ENCODE measurements around the gene XXYLT1. TPM values are rescaled to one million over a fixed set of nuclear protein-coding genes. Genes with fewer than 3 reads are reported as not detected.

The XXYLT1 gene
- polyA plus RNA-seq, 4 donors: 0.81 to 11.7 (median 4.6) TPM

- no peaks in the 10 kb centered on the region for H3K9me3 ChIP-seq (ENCODE audit: control insufficient read depth in 2 of 2, insufficient read depth in 1 of 2, low read depth in 1 of 2, low read length in 1 of 2)
- H3K27ac ChIP-seq (ENCODE audit: low read depth in 1 of 3, low read length in 2 of 3): no peak overlapping the region
- 82 to 85% (median 83%) methylated on average over 7 of the region's 7 CpGs for WGBS, 3 donors
- H3K36me3 ChIP-seq (ENCODE audit: control insufficient read depth in 3 of 3, insufficient read depth in 2 of 3, low read depth in 1 of 3, low read length in 3 of 3): no peaks in the 10 kb centered on the region
- DNase-seq (no peak), FAIRE-seq (no peak)
- H3K4me3 ChIP-seq (ENCODE audit: low read depth in 1 of 3, low read length in 3 of 3): no peak overlapping the region
- no peaks in the 10 kb centered on the region for H3K4me1 ChIP-seq (ENCODE audit: control insufficient read depth in 3 of 3, insufficient read depth in 2 of 3, low read depth in 1 of 3, low read length in 2 of 3)
- H3K27me3 ChIP-seq (ENCODE audit: control insufficient read depth in 3 of 3, insufficient read depth in 3 of 3, low read length in 3 of 3): no peaks in the 10 kb centered on the region
Observed at GRCh38 chr3:195128255-195129071, 142.5 kb downstream of the XXYLT1 start.

GRCh38 chr3:195126056-195126605 lies 144.8 kb downstream of the XXYLT1 start:
- DNase-seq: no peak
- Histone ChIP-seq H3K4me1 (ENCODE audit: control insufficient read depth in 3 of 3, insufficient read depth in 2 of 3, low read depth in 1 of 3, low read length in 2 of 3) (no peaks in the 10 kb centered on the region), H3K27me3 (ENCODE audit: control insufficient read depth in 3 of 3, insufficient read depth in 3 of 3, low read length in 3 of 3) (no peaks in the 10 kb centered on the region), H3K36me3 (ENCODE audit: control insufficient read depth in 3 of 3, insufficient read depth in 2 of 3, low read depth in 1 of 3, low read length in 3 of 3) (no peaks in the 10 kb centered on the region), H3K27ac (ENCODE audit: low read depth in 1 of 3, low read length in 2 of 3) (no peak overlapping the region), H3K4me3 (ENCODE audit: low read depth in 1 of 3, low read length in 3 of 3) (no peak overlapping the region), H3K9me3 (ENCODE audit: control insufficient read depth in 2 of 2, insufficient read depth in 1 of 2, low read depth in 1 of 2, low read length in 1 of 2) (no peaks in the 10 kb centered on the region)
- 83 to 92% (median 87%) methylated on average over 14 of the region's 14 CpGs for WGBS, 3 donors
- no peak for FAIRE-seq

GRCh38 chr3:195125646-195126045 lies 145.3 kb downstream of the XXYLT1 start:
- no peak overlapping the region for H3K27ac ChIP-seq (ENCODE audit: low read depth in 1 of 3, low read length in 2 of 3)
- no peak for FAIRE-seq
- 90 to 92% (median 92%) methylated on average over 11 of the region's 11 CpGs for WGBS, 3 donors
- DNase-seq: no peak
- H3K9me3 ChIP-seq (ENCODE audit: control insufficient read depth in 2 of 2, insufficient read depth in 1 of 2, low read depth in 1 of 2, low read length in 1 of 2): no peaks in the 10 kb centered on the region
- no peaks in the 10 kb centered on the region for H3K4me1 ChIP-seq (ENCODE audit: control insufficient read depth in 3 of 3, insufficient read depth in 2 of 3, low read depth in 1 of 3, low read length in 2 of 3)
- H3K36me3 ChIP-seq (ENCODE audit: control insufficient read depth in 3 of 3, insufficient read depth in 2 of 3, low read depth in 1 of 3, low read length in 3 of 3): no peaks in the 10 kb centered on the region
- H3K27me3 ChIP-seq (ENCODE audit: control insufficient read depth in 3 of 3, insufficient read depth in 3 of 3, low read length in 3 of 3): no peaks in the 10 kb centered on the region
- no peak overlapping the region for H3K4me3 ChIP-seq (ENCODE audit: low read depth in 1 of 3, low read length in 3 of 3)

- Histone ChIP-seq H3K27me3 (ENCODE audit: control insufficient read depth in 3 of 3, insufficient read depth in 3 of 3, low read length in 3 of 3) (no peaks in the 10 kb centered on the region), H3K4me1 (ENCODE audit: control insufficient read depth in 3 of 3, insufficient read depth in 2 of 3, low read depth in 1 of 3, low read length in 2 of 3) (peaks cover 0 to 4% (median 0%) of the 10 kb centered on the region in 3 donors), H3K36me3 (ENCODE audit: control insufficient read depth in 3 of 3, insufficient read depth in 2 of 3, low read depth in 1 of 3, low read length in 3 of 3) (no peaks in the 10 kb centered on the region), H3K9me3 (ENCODE audit: control insufficient read depth in 2 of 2, insufficient read depth in 1 of 2, low read depth in 1 of 2, low read length in 1 of 2) (no peaks in the 10 kb centered on the region), H3K27ac (ENCODE audit: low read depth in 1 of 3, low read length in 2 of 3) (no peak overlapping the region), H3K4me3 (ENCODE audit: low read depth in 1 of 3, low read length in 3 of 3) (no peak overlapping the region)
- DNase-seq: no peak
- 82 to 88% (median 83%) methylated on average over 18 of the region's 18 CpGs for WGBS, 3 donors
- FAIRE-seq: no peak
Observed at GRCh38 chr3:195124378-195124992, 146.5 kb downstream of the XXYLT1 start.

- H3K27me3 ChIP-seq (ENCODE audit: control insufficient read depth in 3 of 3, insufficient read depth in 3 of 3, low read length in 3 of 3): no peaks in the 10 kb centered on the region
- H3K27ac ChIP-seq (ENCODE audit: low read depth in 1 of 3, low read length in 2 of 3): no peak overlapping the region
- no peak for FAIRE-seq
- no peaks in the 10 kb centered on the region for H3K9me3 ChIP-seq (ENCODE audit: control insufficient read depth in 2 of 2, insufficient read depth in 1 of 2, low read depth in 1 of 2, low read length in 1 of 2)
- 86 to 94% (median 93%) methylated on average over 13 of the region's 13 CpGs for WGBS, 3 donors
- H3K4me1 ChIP-seq (ENCODE audit: control insufficient read depth in 3 of 3, insufficient read depth in 2 of 3, low read depth in 1 of 3, low read length in 2 of 3): peaks cover 0 to 14% (median 6%) of the 10 kb centered on the region in 3 donors
- no peak for DNase-seq
- H3K4me3 ChIP-seq (ENCODE audit: low read depth in 1 of 3, low read length in 3 of 3): no peak overlapping the region
- H3K36me3 ChIP-seq (ENCODE audit: control insufficient read depth in 3 of 3, insufficient read depth in 2 of 3, low read depth in 1 of 3, low read length in 3 of 3): no peaks in the 10 kb centered on the region
Observed at GRCh38 chr3:195123281-195123691, 147.7 kb downstream of the XXYLT1 start.

GRCh38 chr3:195122261-195122660 lies 148.7 kb downstream of the XXYLT1 start:
- WGBS, 3 donors: 93 to 96% (median 94%) methylated on average over 4 of the region's 4 CpGs
- Histone ChIP-seq H3K4me3 (ENCODE audit: low read depth in 1 of 3, low read length in 3 of 3) (no peak overlapping the region), H3K9me3 (ENCODE audit: control insufficient read depth in 2 of 2, insufficient read depth in 1 of 2, low read depth in 1 of 2, low read length in 1 of 2) (no peaks in the 10 kb centered on the region), H3K27ac (ENCODE audit: low read depth in 1 of 3, low read length in 2 of 3) (no peak overlapping the region), H3K4me1 (ENCODE audit: control insufficient read depth in 3 of 3, insufficient read depth in 2 of 3, low read depth in 1 of 3, low read length in 2 of 3) (peaks cover 0 to 23% (median 11%) of the 10 kb centered on the region in 3 donors), H3K27me3 (ENCODE audit: control insufficient read depth in 3 of 3, insufficient read depth in 3 of 3, low read length in 3 of 3) (no peaks in the 10 kb centered on the region), H3K36me3 (ENCODE audit: control insufficient read depth in 3 of 3, insufficient read depth in 2 of 3, low read depth in 1 of 3, low read length in 3 of 3) (no peaks in the 10 kb centered on the region)
- DNase-seq (no peak), FAIRE-seq (no peak)

GRCh38 chr3:195120267-195120601 lies 150.7 kb downstream of the XXYLT1 start:
- Histone ChIP-seq H3K9me3 (ENCODE audit: control insufficient read depth in 2 of 2, insufficient read depth in 1 of 2, low read depth in 1 of 2, low read length in 1 of 2) (no peaks in the 10 kb centered on the region), H3K4me1 (ENCODE audit: control insufficient read depth in 3 of 3, insufficient read depth in 2 of 3, low read depth in 1 of 3, low read length in 2 of 3) (peaks cover 2 to 30% (median 11%) of the 10 kb centered on the region in 3 donors), H3K36me3 (ENCODE audit: control insufficient read depth in 3 of 3, insufficient read depth in 2 of 3, low read depth in 1 of 3, low read length in 3 of 3) (peaks cover 0 to under 1% (median 0%) of the 10 kb centered on the region in 3 donors), H3K27ac (ENCODE audit: low read depth in 1 of 3, low read length in 2 of 3) (peak overlapping the region in 2 of 3 donors; percentile 1 to 46), H3K4me3 (ENCODE audit: low read depth in 1 of 3, low read length in 3 of 3) (no peak overlapping the region), H3K27me3 (ENCODE audit: control insufficient read depth in 3 of 3, insufficient read depth in 3 of 3, low read length in 3 of 3) (no peaks in the 10 kb centered on the region)
- FAIRE-seq (no peak), DNase-seq (no peak)
- 91 to 99% (median 98%) methylated on average over 2 of the region's 2 CpGs for WGBS, 3 donors

GRCh38 chr3:195119461-195120266 lies 151.3 kb downstream of the XXYLT1 start:
- no peak for FAIRE-seq
- Histone ChIP-seq H3K27ac (ENCODE audit: low read depth in 1 of 3, low read length in 2 of 3) (peak overlapping the region in 2 of 3 donors; percentile 1 to 46), H3K36me3 (ENCODE audit: control insufficient read depth in 3 of 3, insufficient read depth in 2 of 3, low read depth in 1 of 3, low read length in 3 of 3) (peaks cover 0 to 6% (median 0%) of the 10 kb centered on the region in 3 donors), H3K27me3 (ENCODE audit: control insufficient read depth in 3 of 3, insufficient read depth in 3 of 3, low read length in 3 of 3) (no peaks in the 10 kb centered on the region), H3K4me1 (ENCODE audit: control insufficient read depth in 3 of 3, insufficient read depth in 2 of 3, low read depth in 1 of 3, low read length in 2 of 3) (peaks cover 2 to 32% (median 11%) of the 10 kb centered on the region in 3 donors), H3K9me3 (ENCODE audit: control insufficient read depth in 2 of 2, insufficient read depth in 1 of 2, low read depth in 1 of 2, low read length in 1 of 2) (no peaks in the 10 kb centered on the region), H3K4me3 (ENCODE audit: low read depth in 1 of 3, low read length in 3 of 3) (no peak overlapping the region)
- peak in 1 of 2 donors; percentile 30 for DNase-seq
- 70 to 90% (median 87%) methylated on average over 16 of the region's 16 CpGs for WGBS, 3 donors

Data from small intestine (tissue), 7 donors.